Retina (tissue), 1 donor: Measurements from ENCODE around the gene FASTKD3.

Source experiments
- DNase-seq: peaks from one replicate; pipeline ENCODE4 v3.0.0-alpha.2; 2016

FASTKD3 gene

GRCh38 chr5:7877851-7878250 lies 9.0 kb upstream of the FASTKD3 start:
- DNase-seq: no peak

GRCh38 chr5:7876867-7877266 lies 8.0 kb upstream of the FASTKD3 start:
- DNase-seq: no peak

GRCh38 chr5:7875151-7875550 lies 6.3 kb upstream of the FASTKD3 start:
- DNase-seq: no peak

- no peak for DNase-seq
Measured at GRCh38 chr5:7874639-7875038, 5.8 kb upstream of the FASTKD3 start.

- no peak for DNase-seq
Measured at GRCh38 chr5:7873216-7873615, 4.4 kb upstream of the FASTKD3 start.

GRCh38 chr5:7872517-7873130 lies 3.8 kb upstream of the FASTKD3 start:
- DNase-seq: no peak

- no peak for DNase-seq
Measured at GRCh38 chr5:7871653-7872052, 2.8 kb upstream of the FASTKD3 start.

GRCh38 chr5:7869474-7870136 lies 774 bp upstream of the FASTKD3 start:
- no peak for DNase-seq

GRCh38 chr5:7868427-7868772 lies 431 bp downstream of the FASTKD3 start:
- DNase-seq: no peak

GRCh38 chr5:7867260-7867659 lies 1.6 kb downstream of the FASTKD3 start:
- DNase-seq: no peak

- no peak for DNase-seq
Measured at GRCh38 chr5:7866196-7866595, 2.6 kb downstream of the FASTKD3 start.

- no peak for DNase-seq
Measured at GRCh38 chr5:7857926-7858632, 10.8 kb downstream of the FASTKD3 start.

- DNase-seq: no peak
Measured at GRCh38 chr5:7857361-7857760, 11.5 kb downstream of the FASTKD3 start.

GRCh38 chr5:7856855-7857254 lies 12.0 kb downstream of the FASTKD3 start:
- peak; percentile 54 for DNase-seq

GRCh38 chr5:7855611-7856010 lies 13.2 kb downstream of the FASTKD3 start:
- no peak for DNase-seq

- DNase-seq: no peak
Measured at GRCh38 chr5:7852988-7853387, 15.8 kb downstream of the FASTKD3 start.

GRCh38 chr5:7852542-7852941 lies 16.3 kb downstream of the FASTKD3 start:
- no peak for DNase-seq

- no peak for DNase-seq
Measured at GRCh38 chr5:7851617-7852289, 17.1 kb downstream of the FASTKD3 start.

GRCh38 chr5:7851240-7851592 lies 17.6 kb downstream of the FASTKD3 start:
- DNase-seq: no peak

- peak; percentile 91 for DNase-seq
Measured at GRCh38 chr5:7850395-7851239, 18.2 kb downstream of the FASTKD3 start, which contains the start of gene CFAP90. CFAP90 (minus strand) TSS chr5:7851133; CDS start chr5:7851021, 112 bp downstream.

GRCh38 chr5:7849681-7850394 lies 19.0 kb downstream of the FASTKD3 start:
- peak; percentile 81 for DNase-seq

GRCh38 chr5:7848296-7848695 lies 20.5 kb downstream of the FASTKD3 start:
- DNase-seq: no peak
